Limb (tissue), 2 donors: ENCODE results near the gene PCDHA5.
"Not testable (repeated sequence)": the region's sequence is repeated elsewhere in the genome, so short reads cannot be mapped to it uniquely, and the experiment has no call there.

ENCODE experiments used
- DNase-seq, 2 donors: peaks; one replicate each; pipeline ENCODE4 v3.0.0-alpha.2; 2016; ENCODE audit errors: extremely low spot score in 2 of 2

PCDHA5 gene

GRCh38 chr5:140821375-140822280 is at the start of gene PCDHA5:
PCDHA5 (plus strand) TSS chr5:140821613.
- no peak for DNase-seq

GRCh38 chr5:140780512-140780911 is 40.9 kb upstream of the PCDHA5 start:
- DNase-seq, result no peak

- no peak for DNase-seq
These were observed 35.3 kb upstream of the PCDHA5 start, which contains the start of gene PCDHA1 for GRCh38 chr5:140785905-140786686. PCDHA1 (plus strand) TSS chr5:140786140.

- DNase-seq, result not testable (repeated sequence)
These were observed 34.0 kb upstream of the PCDHA5 start for GRCh38 chr5:140787422-140787821.

GRCh38 chr5:140787849-140788504 is 33.4 kb upstream of the PCDHA5 start:
- DNase-seq, result not testable (repeated sequence)

- no peak for DNase-seq
These were observed 30.3 kb upstream of the PCDHA5 start for GRCh38 chr5:140791089-140791488.

GRCh38 chr5:140794595-140795258 is 26.7 kb upstream of the PCDHA5 start, which contains the start of gene PCDHA2:
PCDHA2 (plus strand) TSS chr5:140794852.
- no peak for DNase-seq

- DNase-seq, result no peak
These were observed 26.2 kb upstream of the PCDHA5 start for GRCh38 chr5:140795259-140795641.

GRCh38 chr5:140796072-140796717 is 25.2 kb upstream of the PCDHA5 start:
- DNase-seq, result not testable (repeated sequence)

- DNase-seq, result no peak
These were observed 24.7 kb upstream of the PCDHA5 start for GRCh38 chr5:140796718-140797095.

GRCh38 chr5:140800816-140801493 is 20.5 kb upstream of the PCDHA5 start, which contains the start of gene PCDHA3:
PCDHA3 (plus strand) TSS chr5:140801057.
- DNase-seq, result no peak

- DNase-seq, result no peak
These were observed 19.9 kb upstream of the PCDHA5 start for GRCh38 chr5:140801494-140801841.

- DNase-seq, result not testable (repeated sequence)
These were observed 19.0 kb upstream of the PCDHA5 start for GRCh38 chr5:140802381-140802780.

GRCh38 chr5:140802781-140803271 is 18.6 kb upstream of the PCDHA5 start:
- DNase-seq, result no peak

GRCh38 chr5:140806834-140807775 is 14.3 kb upstream of the PCDHA5 start, which contains the start of gene PCDHA4:
PCDHA4 (plus strand) TSS chr5:140807068.
- DNase-seq, result no peak

- not testable (repeated sequence) for DNase-seq
These were observed 13.0 kb upstream of the PCDHA5 start for GRCh38 chr5:140808241-140808888.

GRCh38 chr5:140808889-140809291 is 12.5 kb upstream of the PCDHA5 start:
- DNase-seq, result no peak

GRCh38 chr5:140822281-140822629 is 842 bp downstream of the PCDHA5 start:
- DNase-seq, result no peak
